ENCODE measurements around the gene EFCAB6.

GRCh38 chr22:43820651-43821305, 8.7 kb upstream of the EFCAB6 start:
- TF ChIP-seq CTCF (IDR thresholded peaks at IDR 0.05) (no peak), POLR2A (IDR thresholded peaks at IDR 0.05) (no peak)

Measured in adrenal gland (tissue), 5 donors.